Measurements from ENCODE around the gene TNN.

Gene TNN

DNA sequence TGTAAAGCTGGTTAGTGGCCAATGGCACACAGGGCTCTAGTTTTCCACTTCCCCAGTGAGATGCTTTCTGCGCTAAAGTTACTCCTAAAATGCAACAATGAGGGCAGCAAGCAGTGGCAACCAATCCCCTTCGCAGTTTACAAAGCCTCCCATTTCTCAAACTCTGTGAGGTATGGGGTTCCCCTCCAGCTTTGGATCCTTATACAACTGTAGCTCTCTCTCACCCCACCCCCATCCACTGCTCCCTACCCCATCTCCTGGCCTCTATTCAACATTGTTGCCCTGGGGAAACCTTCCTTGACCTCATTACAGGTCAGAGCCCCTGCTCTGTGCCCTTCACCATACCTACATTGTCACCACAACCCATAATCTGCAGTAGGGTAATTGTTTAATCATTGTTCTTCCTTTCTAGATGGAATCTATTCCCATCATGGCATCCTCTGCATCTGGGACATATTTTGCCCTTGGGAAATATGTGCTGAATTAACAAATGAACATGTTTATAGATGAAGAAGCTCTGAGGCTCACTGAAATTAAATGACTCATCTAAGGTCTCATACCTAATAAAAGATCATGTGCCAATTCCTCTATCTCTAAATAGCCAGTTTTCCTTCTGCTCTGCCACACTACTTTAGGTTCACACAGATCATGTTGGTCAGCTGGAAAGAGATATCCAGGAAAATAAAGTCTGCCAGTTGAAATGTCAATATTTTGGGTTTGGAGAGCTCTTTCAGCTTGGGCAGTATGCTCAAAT lies 112.4 kb downstream of the TNN start:
- DNase-seq, result no peak

DNA sequence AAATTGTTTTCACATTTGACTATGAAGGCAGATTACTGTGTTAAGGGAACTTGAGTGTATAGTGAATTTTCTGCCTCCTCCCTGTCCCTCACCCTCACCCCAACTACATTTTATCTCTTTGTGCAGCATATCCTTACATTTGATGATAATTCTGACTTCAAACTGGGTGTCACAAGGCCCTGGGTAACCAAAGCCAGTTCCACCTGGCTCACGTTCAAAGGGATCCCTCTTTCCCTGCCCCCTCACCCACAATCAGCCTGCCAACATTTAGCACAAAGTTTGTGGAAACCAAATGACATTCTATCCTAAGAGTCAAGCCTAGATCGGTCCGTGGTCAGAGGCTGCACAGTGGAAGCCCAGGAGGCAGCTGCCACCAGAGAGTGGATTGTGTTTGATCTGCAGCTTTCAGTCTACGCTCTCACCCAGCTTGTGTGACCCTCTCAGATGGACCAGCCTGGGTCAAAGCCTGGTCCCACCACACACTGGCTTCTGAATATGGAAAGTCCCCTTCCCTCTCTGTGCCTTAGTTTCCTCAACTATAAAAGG lies 114.6 kb downstream of the TNN start:
- DNase-seq, result no peak

DNA sequence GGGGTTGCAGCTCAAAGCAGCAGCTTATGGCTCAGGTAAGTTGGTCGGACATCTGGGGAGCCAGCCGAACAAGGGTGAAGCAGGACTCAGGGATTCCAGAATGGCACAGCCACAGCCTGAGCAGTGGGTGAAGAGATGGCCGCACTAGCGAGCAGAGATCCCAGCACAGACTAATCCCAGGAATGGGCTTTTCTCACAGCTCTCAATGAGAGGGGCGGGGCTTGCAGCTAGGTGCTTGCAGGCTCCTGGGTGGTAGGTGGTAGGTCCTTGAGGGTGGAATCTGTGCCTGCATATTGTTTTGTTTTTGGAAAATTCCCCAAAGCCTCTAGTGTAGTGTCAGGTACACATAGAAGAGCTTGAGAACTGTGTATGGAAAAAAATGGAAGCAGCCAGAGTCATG lies 116.0 kb downstream of the TNN start:
- no peak for DNase-seq

DNA sequence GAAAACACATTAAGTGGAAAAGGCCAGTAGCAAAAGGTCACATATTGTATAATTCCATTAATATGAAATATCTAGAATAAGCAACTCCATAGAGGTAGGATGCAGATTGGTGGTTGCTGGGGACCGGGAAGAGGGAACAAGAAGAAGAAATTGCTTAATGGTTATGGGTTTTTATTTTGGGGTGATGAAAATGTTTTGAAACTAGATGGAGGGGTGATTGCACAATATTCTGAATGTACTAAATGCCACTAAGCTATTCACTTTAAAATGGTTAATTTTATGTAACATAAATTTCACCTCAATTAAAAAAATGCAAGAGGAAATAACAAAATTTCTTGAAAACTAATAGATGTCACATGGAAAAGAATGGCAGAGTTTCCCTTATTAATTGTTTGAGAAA lies 118.3 kb downstream of the TNN start:
- no peak for DNase-seq

DNA sequence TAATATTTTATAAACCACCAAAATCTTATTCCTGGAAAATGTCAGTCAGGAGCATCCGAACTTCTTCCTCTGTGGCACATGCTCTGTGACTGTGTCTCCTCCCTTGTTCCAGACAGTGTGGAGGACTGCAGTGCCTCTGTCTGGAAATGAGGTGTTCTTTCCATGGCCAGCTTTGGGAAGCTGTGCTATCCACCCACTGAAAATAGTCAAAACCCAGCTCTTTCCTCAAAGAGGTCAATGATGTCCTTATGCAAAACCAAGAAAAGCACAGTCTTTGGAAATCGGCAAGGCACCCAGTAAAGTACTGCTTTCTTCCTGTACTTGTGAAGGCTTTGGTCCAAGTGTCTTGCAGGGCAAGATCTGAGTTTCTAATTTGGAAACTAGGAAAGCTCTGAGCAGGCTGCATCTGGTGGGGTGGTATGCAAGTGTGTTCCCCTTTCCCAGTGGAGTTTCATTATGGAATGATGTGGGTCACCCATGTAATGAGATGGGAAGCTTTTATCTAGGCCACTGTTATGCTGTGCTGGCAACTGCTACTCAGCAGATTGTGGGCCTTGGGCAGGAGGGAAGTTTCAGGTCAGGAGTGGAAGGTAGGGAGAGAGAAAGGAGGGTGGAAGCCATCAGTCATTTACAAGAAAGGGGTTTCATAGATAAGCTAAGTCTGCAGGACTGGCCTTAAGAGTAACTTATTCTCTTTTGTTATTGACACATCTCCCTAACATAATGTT lies 119.0 kb downstream of the TNN start:
- DNase-seq, result no peak

DNA sequence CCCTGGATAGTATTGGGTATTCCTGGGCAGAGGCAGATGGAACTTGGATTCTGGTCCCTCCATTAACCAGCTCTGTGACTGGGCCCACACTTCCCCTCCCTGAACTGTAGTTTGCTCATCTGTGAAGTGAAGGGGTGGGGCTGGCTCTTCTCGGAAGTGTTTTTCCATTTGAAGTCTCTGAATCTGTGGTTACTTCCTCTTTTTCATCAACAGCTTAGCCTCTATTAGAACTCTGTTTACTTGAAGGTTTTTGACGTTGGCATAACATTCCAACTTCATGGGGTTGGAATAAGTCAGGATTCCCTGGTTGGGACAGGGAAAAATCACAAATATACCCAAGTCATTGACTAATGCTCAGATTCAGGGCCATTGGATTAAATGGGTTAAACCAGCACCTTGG lies 121.3 kb downstream of the TNN start:
- DNase-seq, result no peak

DNA sequence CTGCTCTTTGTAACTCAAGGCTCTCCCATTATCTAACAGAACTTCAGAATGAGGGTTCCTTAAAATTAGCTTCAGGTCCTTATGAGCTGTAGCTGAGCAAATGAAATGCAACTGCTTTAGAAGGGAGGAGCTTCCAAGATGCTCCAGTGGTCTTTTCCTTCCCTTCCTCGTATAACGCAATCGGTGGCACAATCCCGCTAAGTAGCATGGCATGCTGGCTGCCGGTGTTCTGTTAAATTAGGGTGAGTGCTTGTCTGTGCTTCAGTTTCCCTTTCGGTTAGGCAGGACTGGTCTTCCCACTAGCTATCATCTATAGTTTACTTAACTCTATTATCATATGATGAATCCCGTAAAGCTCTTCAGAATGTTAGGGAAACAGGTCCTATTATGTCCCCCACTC lies 124.0 kb downstream of the TNN start:
- peak; percentile 58 for DNase-seq

DNA sequence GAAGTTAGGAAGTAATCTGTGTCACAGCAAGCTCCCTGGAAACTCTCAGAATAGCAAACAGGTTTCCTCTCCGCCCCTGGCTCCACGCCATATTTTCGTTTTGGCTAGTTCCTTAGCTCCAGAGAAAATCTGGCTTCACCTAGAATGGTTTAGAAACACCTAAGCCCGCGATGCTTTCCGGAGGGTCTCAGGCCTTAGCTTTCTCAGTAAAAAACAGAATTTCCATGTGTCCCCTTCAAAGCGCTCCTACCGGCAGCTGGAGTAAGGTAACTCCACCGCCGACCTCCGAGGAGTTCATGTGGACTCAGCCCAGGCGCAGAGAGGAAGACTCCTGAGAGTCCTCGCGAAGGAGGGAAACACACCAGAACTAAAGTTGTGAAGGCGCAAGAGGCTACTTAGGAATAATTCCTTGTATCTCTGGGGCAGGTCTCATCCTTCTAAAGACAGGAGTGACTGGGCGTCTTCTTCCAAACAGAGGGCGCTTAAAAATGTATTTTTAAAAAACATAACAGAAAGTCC lies 124.5 kb downstream of the TNN start:
- peak; percentile 77 for DNase-seq

DNA sequence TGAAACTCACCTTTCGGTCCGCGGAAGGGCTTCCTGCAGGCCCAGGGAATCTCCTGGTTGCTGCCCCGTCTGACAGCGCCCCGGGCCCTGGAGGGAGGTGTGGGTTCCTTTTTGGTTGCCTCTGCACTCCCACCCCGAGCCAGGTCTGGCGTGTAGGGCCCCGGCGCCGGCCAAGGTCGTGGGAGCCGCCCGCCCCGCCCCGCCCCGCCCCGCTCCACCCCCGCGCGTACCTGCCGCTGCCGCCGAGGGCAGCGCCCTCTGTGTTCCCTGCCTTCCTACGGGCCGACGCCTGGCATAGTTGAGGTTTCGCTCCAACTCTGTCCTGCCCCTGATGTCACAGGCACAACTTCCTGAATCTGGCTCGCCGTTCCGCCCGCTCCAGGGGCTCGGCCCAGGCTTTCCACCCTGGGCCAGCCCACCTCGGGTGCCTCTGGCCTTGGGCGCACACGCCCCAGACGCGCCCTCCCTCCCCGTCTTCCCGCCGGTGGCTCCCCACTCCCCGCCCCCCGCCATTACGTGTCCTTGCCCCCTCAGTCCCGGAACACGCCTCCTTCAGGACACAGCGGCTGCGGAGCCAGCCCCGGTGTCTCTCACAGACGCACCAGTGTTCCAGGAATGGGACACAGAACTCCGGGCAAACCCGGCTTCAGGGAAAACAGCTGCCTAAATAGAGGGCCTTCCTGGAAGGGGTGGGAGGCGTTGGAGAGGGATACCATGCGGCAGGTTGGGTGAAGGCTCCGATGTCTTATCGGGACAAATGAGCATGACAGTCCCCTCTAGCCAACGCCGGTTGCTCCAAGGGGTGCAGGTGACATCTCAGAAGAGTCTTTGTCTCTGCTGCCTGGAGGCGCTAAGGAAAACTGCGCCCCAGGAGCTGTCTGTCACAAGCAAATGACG lies 125.2 kb downstream of the TNN start, which contains the start of gene KIAA0040:
KIAA0040 (minus strand) TSS at position 147 of the 897 bp plus-strand sequence. CDS start 31,763 bp downstream, outside the sequence.
- peak; percentile 94 for DNase-seq

DNA sequence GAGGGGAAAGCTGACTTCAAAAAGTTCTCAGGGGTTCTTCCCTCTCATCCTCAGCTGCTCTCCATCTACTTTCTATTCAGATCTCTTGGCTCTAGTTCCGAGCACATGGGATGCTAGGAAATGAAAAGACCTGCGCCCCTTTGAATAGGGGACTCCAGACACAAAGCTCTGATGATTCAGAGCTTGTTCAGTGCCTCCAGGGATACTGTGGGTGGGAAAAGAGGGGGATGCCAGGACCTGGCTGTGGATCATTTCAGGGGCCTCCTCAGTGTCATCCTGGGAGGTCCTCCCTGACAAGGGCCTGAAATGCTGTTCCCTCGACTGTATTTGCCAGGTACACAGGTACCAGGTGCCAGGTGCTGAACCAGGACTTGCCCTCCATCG lies 125.9 kb downstream of the TNN start:
- DNase-seq, result peak; percentile 24

DNA sequence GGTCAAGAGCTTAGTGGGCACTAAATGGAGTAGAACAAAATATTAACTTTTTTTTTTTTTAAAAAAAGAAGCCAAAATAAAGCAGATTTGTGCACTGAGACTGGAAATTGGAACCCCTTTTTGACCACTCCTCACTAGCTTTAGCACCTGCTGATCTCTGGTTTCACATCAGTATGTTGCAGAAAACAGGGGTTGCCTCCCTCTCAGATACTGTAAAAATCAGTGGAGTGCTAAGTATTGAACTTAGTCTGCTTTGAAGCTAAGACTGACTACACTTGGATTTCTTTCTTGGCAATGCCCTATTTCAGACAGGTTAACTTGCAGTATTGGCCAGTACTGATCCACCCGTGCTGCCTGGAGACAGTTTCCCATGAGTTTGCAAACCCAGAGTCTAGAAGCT lies 127.6 kb downstream of the TNN start:
- no peak for DNase-seq

DNA sequence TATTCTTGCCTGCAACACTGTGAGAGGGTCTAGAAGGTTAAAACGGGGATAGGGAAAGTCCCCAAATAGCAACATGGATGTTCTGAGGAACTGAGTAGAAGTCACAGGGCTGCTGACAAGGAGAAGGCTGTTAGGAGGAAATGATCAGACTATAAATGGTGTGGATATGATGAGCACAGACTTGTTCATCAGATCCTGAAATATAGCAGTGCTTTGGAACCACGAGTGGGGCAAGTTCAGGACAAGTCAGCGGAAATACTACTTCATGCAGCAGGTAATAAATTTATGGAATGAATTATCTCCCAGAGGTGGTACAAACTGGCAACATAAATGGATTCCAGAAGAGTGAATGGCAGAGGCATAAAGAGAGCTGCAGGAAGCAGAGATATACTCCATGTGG lies 128.2 kb downstream of the TNN start:
- no peak for DNase-seq

DNA sequence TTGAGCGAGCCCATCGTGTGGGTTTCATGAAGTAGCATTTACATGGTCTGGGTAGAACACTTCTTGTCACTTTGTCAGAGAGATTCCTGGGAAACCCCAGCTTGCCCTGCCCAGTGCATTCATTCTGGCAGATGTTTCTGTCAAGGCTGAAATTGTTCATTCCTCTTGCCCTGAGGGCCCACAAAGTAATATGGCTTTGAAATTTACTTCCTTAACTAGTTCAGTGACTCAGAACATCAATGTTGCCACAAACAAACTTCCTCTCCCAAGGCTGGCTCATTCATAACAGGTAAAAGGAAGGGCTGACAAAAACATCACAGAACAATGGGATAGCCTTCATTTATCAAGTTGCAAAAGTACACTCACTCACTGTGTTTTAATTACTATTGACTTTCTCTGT lies 129.9 kb downstream of the TNN start:
- peak; percentile 42 for DNase-seq
